ENCODE data around the gene ZC3H6.

The ZC3H6 gene

GRCh38 chr2:112312821-112313220, 37.4 kb downstream of the ZC3H6 start:
- Histone ChIP-seq H3K27ac (replicated peaks) (no peak overlapping the region), H3K4me3 (replicated peaks; ENCODE audit: insufficient read depth, low read length) (no peak overlapping the region), H3K27me3 (ENCODE audit: insufficient read depth, poor library complexity, severe bottlenecking) (no peaks in the 10 kb centered on the region)
- DNase-seq (ENCODE audit: low read depth in 1 of 2, low spot score in 1 of 2) = no peak
- TF ChIP-seq POLR2AphosphoS5 (IDR thresholded peaks at IDR 0.05; ENCODE audit: low read depth) (no peak), SPI1 (IDR thresholded peaks at IDR 0.05; ENCODE audit: borderline replicate concordance, low read depth) (no peak), REST (IDR thresholded peaks at IDR 0.05; ENCODE audit: insufficient replicate concordance, low read depth) (no peak), CTCF (IDR thresholded peaks at IDR 0.05; ENCODE audit: insufficient read depth, low read length) (no peak), GABPA (IDR thresholded peaks at IDR 0.05; ENCODE audit: low read depth) (no peak)

DNA sequence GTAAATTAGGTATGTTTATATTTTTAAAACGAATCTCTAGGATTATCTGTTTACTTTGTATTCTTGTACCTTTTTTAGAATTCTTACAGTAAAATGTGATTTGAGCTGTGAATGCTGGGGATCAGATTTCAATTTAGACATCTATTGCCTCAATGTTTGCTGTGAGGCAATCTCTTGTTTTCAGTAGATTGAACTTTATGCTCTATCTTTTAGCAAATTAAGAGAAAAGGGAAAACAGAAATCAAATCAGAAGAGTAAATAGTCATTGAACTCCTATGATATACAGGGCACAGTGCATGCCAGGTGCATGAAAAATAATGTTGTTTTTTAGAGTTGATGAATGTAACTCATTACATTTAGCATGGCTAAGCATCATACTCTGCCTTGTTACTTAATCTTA, 39.5 kb downstream of the ZC3H6 start:
- H3K27ac ChIP-seq (replicated peaks) = no peak overlapping the region
- DNase-seq (ENCODE audit: low read depth in 1 of 2, low spot score in 1 of 2) = no peak
- TF ChIP-seq SPI1 (IDR thresholded peaks at IDR 0.05; ENCODE audit: borderline replicate concordance, low read depth) (no peak), CTCF (IDR thresholded peaks at IDR 0.05; ENCODE audit: insufficient read depth, low read length) (no peak), GABPA (IDR thresholded peaks at IDR 0.05; ENCODE audit: low read depth) (no peak), REST (IDR thresholded peaks at IDR 0.05; ENCODE audit: insufficient replicate concordance, low read depth) (no peak), POLR2AphosphoS5 (IDR thresholded peaks at IDR 0.05; ENCODE audit: low read depth) (no peak)

GRCh38 chr2:112317303-112318158, 42.1 kb downstream of the ZC3H6 start:
- no peak overlapping the region for H3K4me3 ChIP-seq (replicated peaks; ENCODE audit: insufficient read depth, low read length)
- TF ChIP-seq CTCF (IDR thresholded peaks at IDR 0.05; ENCODE audit: insufficient read depth, low read length) = no peak
- TF ChIP-seq REST (IDR thresholded peaks at IDR 0.05; ENCODE audit: insufficient replicate concordance, low read depth) = no peak
- TF ChIP-seq GABPA (IDR thresholded peaks at IDR 0.05; ENCODE audit: low read depth) = no peak
- TF ChIP-seq POLR2AphosphoS5 (IDR thresholded peaks at IDR 0.05; ENCODE audit: low read depth) = no peak
- TF ChIP-seq SPI1 (IDR thresholded peaks at IDR 0.05; ENCODE audit: borderline replicate concordance, low read depth) = no peak
- no peak overlapping the region for H3K27ac ChIP-seq (replicated peaks)
- no peak for DNase-seq (ENCODE audit: low read depth in 1 of 2, low spot score in 1 of 2)
- H3K27me3 ChIP-seq (ENCODE audit: insufficient read depth, poor library complexity, severe bottlenecking) = no peaks in the 10 kb centered on the region

More for the DNA sequence above, 39.5 kb downstream of the ZC3H6 start:
- Histone ChIP-seq H3K27me3 (ENCODE audit: insufficient read depth, poor library complexity, severe bottlenecking) (no peaks in the 10 kb centered on the region), H3K4me3 (replicated peaks; ENCODE audit: insufficient read depth, low read length) (no peak overlapping the region)
